ENCODE results near the gene SDK1.

DNA sequence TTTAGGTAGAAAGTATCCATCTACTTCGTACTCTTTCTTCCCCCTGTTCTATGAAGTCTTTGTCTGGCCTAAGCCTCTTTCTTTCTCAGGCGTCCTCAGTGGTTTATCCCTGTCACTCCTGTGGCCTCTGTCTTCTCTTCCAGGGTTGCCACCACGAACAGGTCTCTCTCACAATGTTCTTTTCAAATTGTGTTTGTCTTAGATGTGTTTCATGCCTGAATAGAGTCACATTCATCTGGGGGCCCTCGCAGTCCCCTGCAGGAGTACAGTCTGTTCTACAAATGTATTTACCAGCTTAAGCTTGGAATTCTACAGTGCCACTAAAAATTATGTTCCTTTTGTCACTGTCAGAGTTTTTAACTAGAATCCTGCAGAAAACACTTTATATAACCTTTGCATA is 700.7 kb downstream of the SDK1 start:
- TF ChIP-seq, protein P1, sequence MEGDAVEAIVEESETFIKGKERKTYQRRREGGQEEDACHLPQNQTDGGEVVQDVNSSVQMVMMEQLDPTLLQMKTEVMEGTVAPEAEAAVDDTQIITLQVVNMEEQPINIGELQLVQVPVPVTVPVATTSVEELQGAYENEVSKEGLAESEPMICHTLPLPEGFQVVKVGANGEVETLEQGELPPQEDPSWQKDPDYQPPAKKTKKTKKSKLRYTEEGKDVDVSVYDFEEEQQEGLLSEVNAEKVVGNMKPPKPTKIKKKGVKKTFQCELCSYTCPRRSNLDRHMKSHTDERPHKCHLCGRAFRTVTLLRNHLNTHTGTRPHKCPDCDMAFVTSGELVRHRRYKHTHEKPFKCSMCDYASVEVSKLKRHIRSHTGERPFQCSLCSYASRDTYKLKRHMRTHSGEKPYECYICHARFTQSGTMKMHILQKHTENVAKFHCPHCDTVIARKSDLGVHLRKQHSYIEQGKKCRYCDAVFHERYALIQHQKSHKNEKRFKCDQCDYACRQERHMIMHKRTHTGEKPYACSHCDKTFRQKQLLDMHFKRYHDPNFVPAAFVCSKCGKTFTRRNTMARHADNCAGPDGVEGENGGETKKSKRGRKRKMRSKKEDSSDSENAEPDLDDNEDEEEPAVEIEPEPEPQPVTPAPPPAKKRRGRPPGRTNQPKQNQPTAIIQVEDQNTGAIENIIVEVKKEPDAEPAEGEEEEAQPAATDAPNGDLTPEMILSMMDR (IDR thresholded peaks at IDR 0.05) = no peak
- TF ChIP-seq EP300 (IDR thresholded peaks at IDR 0.05) (no peak), POLR2A (IDR thresholded peaks at IDR 0.05) (no peak)
